IPS DF 4.7 (cell line): ENCODE measurements around the gene ULBP1.
A peak's percentile ranks its signal among the peaks of the same experiment; 100 is the strongest.
"Not testable (repeated sequence)": the region's sequence is repeated elsewhere in the genome, so short reads cannot be mapped to it uniquely, and the experiment has no call there.

ENCODE experiments used
- DNase-seq: peaks from one replicate; pipeline ENCODE4 v3.0.0-alpha.2; 2013; ENCODE audit warnings: low spot score; ENCODE audit errors: extremely low read depth

The ULBP1 gene, protein sequence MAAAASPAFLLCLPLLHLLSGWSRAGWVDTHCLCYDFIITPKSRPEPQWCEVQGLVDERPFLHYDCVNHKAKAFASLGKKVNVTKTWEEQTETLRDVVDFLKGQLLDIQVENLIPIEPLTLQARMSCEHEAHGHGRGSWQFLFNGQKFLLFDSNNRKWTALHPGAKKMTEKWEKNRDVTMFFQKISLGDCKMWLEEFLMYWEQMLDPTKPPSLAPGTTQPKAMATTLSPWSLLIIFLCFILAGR

DNA sequence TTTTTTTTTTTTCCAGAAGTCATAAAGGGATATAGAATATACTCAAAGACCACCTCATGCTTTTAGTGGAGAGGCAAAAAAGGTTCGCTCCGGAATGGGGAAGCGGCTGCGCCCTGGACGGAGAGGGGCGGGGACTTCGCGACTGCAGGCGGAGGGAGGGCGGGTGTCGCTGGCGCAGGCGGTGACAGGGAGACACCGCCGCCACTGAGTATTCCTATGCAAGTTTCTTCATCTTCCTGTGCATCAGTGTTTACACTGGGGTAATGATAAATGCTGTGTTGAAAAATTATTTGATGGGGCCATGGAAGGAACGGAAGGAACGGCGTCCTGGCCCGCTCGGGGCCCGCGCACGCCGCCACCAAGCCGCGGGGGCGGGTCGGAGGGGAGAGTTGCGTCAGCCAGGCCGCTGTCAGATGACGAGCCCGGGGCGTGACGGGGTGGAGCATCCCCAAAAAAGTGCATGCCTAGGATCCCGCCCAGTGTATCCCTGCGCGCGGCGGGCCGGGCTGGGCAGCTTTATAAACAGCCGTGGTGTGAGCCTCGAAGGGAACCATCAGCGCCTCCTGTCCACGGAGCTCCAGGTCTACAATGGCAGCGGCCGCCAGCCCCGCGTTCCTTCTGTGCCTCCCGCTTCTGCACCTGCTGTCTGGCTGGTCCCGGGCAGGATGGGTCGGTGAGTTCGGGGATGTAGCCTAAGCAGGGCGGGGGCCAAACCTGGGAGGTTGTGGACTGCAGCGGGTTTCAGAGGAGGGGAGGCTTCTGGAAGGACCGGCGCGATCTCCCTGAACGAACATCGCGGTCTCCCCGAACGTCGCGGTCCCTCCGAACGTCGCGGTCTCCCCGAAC is at the start of gene ULBP1:
TSS of gene ULBP1 (plus strand) at position 482 of the 846 bp plus-strand sequence. CDS start at position 589, 107 bp downstream.
- DNase-seq = no peak

DNA sequence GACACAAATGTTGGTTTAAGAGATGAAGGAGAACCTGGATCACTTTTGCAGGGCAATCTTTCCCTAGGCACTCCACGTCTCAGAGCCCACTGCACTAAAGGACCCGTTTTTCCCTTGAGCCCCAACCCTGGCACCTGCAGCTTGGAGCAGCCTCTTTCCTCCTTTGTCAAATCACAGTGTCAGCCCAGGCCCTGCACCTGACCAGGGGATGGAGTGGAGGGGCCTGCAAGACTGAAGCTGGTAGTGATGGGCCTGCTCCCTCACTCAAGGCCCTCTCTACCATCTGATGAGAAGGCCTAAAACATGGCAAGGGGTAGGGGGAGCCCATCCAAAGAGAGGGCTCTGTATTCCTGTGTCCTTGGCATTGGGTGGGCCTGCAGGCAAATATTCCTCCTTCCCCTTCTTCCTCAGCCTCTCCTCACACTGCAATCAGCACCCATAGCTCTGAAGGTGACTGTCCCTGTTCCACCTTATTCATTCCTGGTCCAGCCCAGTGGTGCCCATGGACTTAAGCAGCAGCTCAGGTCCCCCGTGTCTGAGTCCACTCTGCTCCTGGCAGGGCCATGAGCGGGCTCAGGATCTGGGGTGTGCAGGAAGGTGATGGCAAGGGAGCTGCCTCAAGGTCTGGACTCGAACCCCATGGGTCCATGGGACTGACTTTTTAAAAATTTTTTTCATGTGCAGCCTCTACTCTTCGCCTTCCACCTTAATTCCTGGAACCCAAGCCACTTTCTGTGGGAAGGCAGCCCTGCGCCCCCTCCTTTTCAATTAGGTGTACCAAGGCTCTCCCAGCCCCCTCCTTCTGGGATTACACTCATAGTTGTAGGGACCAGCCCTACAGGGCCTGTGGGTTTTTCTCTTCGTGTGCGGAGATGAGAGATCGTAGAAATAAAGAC is 47.5 kb upstream of the ULBP1 start:
- DNase-seq = no peak

DNA sequence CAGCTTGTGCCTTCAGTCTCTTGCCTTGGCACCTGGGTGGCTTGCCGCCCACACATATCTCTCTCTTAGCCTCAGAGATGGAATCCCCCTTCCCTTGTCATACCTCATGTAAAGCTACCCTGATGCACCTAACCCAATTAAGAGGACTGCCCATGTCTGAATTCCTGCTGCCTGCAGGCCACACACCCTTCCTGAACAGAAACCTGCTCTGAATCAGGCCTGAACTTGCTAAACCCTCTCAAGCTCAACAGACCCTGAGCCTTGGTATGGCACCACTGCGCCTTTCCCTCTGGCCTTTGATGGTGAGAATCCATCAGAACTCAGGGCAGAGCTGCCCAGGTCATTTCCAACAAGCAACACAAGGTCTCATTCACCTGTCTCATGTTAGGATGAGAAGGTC is 46.1 kb upstream of the ULBP1 start:
- DNase-seq = no peak

GRCh38 chr6:149918151-149918905 is 45.4 kb upstream of the ULBP1 start:
- no peak for DNase-seq

- not testable (repeated sequence) for DNase-seq
These were observed 44.5 kb upstream of the ULBP1 start for GRCh38 chr6:149919126-149919833.

- no peak for DNase-seq
These were observed 43.9 kb upstream of the ULBP1 start for GRCh38 chr6:149919834-149920225.

DNA sequence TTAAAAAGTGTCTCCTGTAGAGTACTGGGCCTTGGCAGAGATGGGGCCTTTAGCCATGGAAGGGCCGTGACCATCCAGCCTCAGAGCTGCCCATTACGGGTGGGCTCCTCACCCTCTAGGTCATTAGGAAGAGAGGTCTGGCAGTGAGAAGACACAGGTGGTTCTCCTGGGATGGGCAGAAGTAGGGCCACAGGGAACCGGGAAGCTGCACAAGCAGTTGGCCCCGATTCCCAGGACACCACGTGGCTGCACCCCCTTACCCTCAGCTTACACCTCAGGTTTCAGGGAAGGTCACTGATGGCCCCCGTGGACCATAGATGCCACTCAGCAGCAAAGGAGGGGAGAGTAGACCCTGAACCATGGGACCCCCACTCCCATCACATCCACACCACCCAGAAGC is 42.4 kb upstream of the ULBP1 start:
- no peak for DNase-seq

DNA sequence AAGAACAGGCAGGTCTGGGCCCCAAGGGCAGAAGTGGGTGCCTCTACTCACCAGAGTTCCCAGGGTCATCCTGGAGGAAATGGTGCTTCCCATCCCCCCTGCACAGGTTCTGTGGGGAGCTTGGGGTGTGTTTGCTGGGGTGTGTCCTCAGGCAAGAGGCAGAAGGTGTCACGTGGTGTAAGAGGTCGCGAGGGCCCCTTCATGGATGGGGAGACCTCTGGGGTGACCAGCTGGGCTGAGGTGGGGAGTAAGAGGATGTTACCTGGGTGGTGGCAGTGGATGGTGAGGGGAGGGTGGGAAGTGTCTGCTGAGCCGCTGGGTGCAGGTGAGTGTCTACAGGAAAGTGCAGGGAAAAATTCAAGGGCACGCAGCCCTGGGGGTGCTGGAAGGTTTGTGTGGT is 41.7 kb upstream of the ULBP1 start:
- not testable (repeated sequence) for DNase-seq

- DNase-seq = peak; percentile 87
These were observed 41.0 kb upstream of the ULBP1 start, which contains the start of gene RAET1G for GRCh38 chr6:149922642-149923326. RAET1G (minus strand) TSS chr6:149923121; CDS start chr6:149923010, 111 bp downstream.

- no peak for DNase-seq
These were observed 40.3 kb upstream of the ULBP1 start for GRCh38 chr6:149923327-149923986.

DNA sequence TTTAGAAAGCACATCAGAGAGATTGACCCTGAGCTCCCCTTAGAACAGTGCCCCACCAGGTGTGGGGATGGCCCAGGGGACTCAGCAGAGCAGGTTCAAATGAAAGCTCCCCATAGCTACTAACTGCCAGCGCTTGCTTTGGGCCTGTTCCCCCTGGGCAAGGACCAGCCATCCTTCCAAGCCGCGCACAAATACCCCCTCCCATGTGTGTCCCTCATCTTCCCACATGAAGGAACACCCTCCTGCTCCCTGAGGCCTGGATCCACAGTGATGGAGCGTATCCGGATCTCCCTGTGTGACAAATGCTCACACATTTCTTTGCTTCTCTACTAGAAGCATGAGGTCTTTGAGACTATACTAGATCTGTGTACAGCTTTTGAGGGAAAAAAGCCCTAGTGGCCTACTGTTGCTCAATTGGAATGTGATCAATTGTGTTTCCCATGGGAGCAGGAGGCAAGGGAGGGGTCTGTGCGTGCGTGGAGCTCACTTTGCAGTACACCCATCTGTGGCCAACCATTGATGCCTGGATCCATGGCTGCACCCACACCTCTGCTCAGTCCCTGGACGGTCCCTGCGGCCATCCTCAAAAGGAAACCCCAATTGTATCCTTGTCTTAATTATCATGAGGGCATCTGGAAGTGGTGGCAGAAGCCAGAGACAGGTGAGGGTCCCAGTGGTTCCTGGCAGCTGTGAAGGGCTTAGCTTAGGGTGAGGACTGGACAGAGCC is 39.4 kb upstream of the ULBP1 start:
- DNase-seq = no peak

DNA sequence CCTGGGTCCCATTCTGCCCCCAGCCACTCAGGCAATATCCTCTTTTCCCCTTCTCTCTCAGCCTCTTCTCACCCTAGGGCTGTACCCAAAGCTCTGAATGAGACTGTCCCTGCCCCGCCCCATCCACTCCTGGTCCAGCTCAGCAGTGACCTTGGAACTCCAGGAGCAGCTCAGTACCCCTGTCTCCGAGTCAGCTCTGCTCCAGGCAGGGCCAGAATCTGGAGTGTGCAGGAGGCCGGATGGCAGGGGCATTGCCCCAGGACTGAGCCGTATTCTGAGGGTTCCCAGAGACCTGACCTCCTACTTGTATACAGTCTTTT is 38.9 kb upstream of the ULBP1 start:
- no peak for DNase-seq

- DNase-seq = no peak
These were observed 38.3 kb upstream of the ULBP1 start for GRCh38 chr6:149925253-149925973.

DNA sequence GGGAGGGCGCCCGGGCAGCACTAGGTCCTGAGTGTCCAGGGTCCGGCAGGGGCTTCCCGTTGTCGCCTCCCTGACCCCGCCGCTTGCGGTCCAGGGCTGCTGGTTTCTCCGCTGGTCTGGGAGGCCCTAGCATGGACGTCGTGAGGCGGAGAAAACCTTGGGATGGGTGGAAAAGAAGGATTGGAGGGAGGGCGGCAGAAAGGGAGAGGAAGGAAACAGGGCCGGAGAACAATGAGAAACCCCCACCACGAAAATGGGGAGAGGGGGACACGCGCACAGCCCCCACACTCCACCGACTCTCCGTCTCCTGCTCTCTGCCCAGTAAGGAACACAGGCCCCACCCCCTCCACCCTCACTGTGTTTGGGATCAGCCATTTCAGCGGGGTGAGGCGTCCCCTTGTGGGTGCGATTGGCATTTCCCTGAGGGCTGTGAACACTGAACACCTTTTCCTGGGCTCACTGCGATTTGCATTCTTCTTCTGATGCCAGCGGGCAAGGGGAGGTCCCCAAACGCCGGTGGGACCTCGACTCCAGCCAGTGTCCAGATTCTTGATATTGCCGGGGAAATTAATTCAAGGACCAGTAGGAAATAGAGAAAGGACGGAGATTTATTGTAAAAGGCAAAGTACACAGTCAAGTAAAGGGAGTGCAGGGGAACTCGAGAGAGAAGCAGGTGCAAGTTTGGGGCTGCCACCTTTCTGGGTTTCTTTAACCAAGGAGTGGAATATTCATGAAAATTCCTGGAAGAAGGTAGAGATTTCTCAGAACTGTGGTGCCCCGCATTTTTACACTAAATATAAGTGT is 37.6 kb upstream of the ULBP1 start:
- DNase-seq = no peak

GRCh38 chr6:149927025-149927424 is 36.7 kb upstream of the ULBP1 start:
- not testable (repeated sequence) for DNase-seq

- DNase-seq = no peak
These were observed 34.3 kb upstream of the ULBP1 start for GRCh38 chr6:149929422-149929821.

- no peak for DNase-seq
These were observed 32.2 kb upstream of the ULBP1 start for GRCh38 chr6:149931501-149931900.
